NCI-H345 (cell line): ENCODE results near the gene PIP5K1C.
"Not testable (repeated sequence)": the region's sequence is repeated elsewhere in the genome, so short reads cannot be mapped to it uniquely, and the experiment has no call there.

ENCODE experiments used
- DNase-seq: peaks from one replicate; lab custom pipeline; 2025; lab: John Stamatoyannopoulos, UW

The PIP5K1C gene

GRCh38 chr19:3660493-3661219 lies 39.6 kb downstream of the PIP5K1C start:
- no peak for DNase-seq

GRCh38 chr19:3659746-3660112 lies 40.5 kb downstream of the PIP5K1C start:
- DNase-seq = no peak

- no peak for DNase-seq
These were observed 41.2 kb downstream of the PIP5K1C start for GRCh38 chr19:3658870-3659745.

GRCh38 chr19:3658004-3658869 lies 42.0 kb downstream of the PIP5K1C start:
- no peak for DNase-seq

- DNase-seq = no peak
These were observed 42.9 kb downstream of the PIP5K1C start for GRCh38 chr19:3657395-3657769.

- no peak for DNase-seq
These were observed 43.4 kb downstream of the PIP5K1C start for GRCh38 chr19:3656747-3657394.

- no peak for DNase-seq
These were observed 44.1 kb downstream of the PIP5K1C start for GRCh38 chr19:3656073-3656746.

GRCh38 chr19:3655402-3656072 lies 44.7 kb downstream of the PIP5K1C start:
- DNase-seq = no peak

GRCh38 chr19:3653865-3654513 lies 46.3 kb downstream of the PIP5K1C start:
- no peak for DNase-seq

- DNase-seq = no peak
These were observed 47.0 kb downstream of the PIP5K1C start for GRCh38 chr19:3653081-3653795.

- DNase-seq = no peak
These were observed 47.8 kb downstream of the PIP5K1C start for GRCh38 chr19:3652422-3652821.

- no peak for DNase-seq
These were observed 48.6 kb downstream of the PIP5K1C start for GRCh38 chr19:3651684-3652083.

- DNase-seq = no peak
These were observed 50.4 kb downstream of the PIP5K1C start for GRCh38 chr19:3649888-3650287.

- no peak for DNase-seq
These were observed 52.0 kb downstream of the PIP5K1C start for GRCh38 chr19:3648037-3648905.

- not testable (repeated sequence) for DNase-seq
These were observed 53.2 kb downstream of the PIP5K1C start for GRCh38 chr19:3647102-3647501.

GRCh38 chr19:3646336-3647092 lies 53.8 kb downstream of the PIP5K1C start:
- no peak for DNase-seq

GRCh38 chr19:3645726-3646125 lies 54.5 kb downstream of the PIP5K1C start:
- no peak for DNase-seq

- no peak for DNase-seq
These were observed 55.2 kb downstream of the PIP5K1C start for GRCh38 chr19:3645067-3645396.
